Measurements from ENCODE around the gene ABCC12.
"Not testable (repeated sequence)": the region's sequence is repeated elsewhere in the genome, so short reads cannot be mapped to it uniquely, and the experiment has no call there.

ABCC12 gene

GRCh38 chr16:48155926-48156789, at the start of gene ABCC12:
ABCC12 (minus strand) TSS chr16:48155993; CDS start chr16:48146424, 9,569 bp downstream.
- DNase-seq: no peak

GRCh38 chr16:48204825-48205151, 49.0 kb upstream of the ABCC12 start:
- no peak for DNase-seq

- no peak for DNase-seq
Observed at GRCh38 chr16:48203974-48204824, 48.4 kb upstream of the ABCC12 start.

GRCh38 chr16:48201515-48202201, 45.9 kb upstream of the ABCC12 start:
- no peak for DNase-seq

GRCh38 chr16:48197294-48197693, 41.5 kb upstream of the ABCC12 start:
- no peak for DNase-seq

GRCh38 chr16:48194828-48195556, 39.2 kb upstream of the ABCC12 start:
- DNase-seq: peak; percentile 68

GRCh38 chr16:48193846-48194245, 38.1 kb upstream of the ABCC12 start:
- no peak for DNase-seq

- no peak for DNase-seq
Observed at GRCh38 chr16:48188449-48189102, 32.8 kb upstream of the ABCC12 start.

GRCh38 chr16:48187779-48188178, 32.0 kb upstream of the ABCC12 start:
- no peak for DNase-seq

- no peak for DNase-seq
Observed at GRCh38 chr16:48184681-48185080, 28.9 kb upstream of the ABCC12 start.

GRCh38 chr16:48182979-48183537, 27.3 kb upstream of the ABCC12 start:
- DNase-seq: no peak

- not testable (repeated sequence) for DNase-seq
Observed at GRCh38 chr16:48181746-48182520, 26.1 kb upstream of the ABCC12 start.

- DNase-seq: no peak
Observed at GRCh38 chr16:48180868-48181480, 25.2 kb upstream of the ABCC12 start.

- no peak for DNase-seq
Observed at GRCh38 chr16:48176635-48177408, 21.0 kb upstream of the ABCC12 start.

GRCh38 chr16:48173889-48174288, 18.1 kb upstream of the ABCC12 start:
- no peak for DNase-seq

- DNase-seq: no peak
Observed at GRCh38 chr16:48172682-48173081, 16.9 kb upstream of the ABCC12 start.

- DNase-seq: no peak
Observed at GRCh38 chr16:48169896-48170295, 14.1 kb upstream of the ABCC12 start.

GRCh38 chr16:48168075-48168474, 12.3 kb upstream of the ABCC12 start:
- no peak for DNase-seq

GRCh38 chr16:48166617-48167016, 10.8 kb upstream of the ABCC12 start:
- not testable (repeated sequence) for DNase-seq

Measured in DMS53 (cell line).